ENCODE measurements around the gene TENM4. TPM values are rescaled to one million over a fixed set of nuclear protein-coding genes. Genes with fewer than 3 reads are reported as not detected.

Gene TENM4
- total RNA-seq, 2 donors from 2014 or later: 2.5 to 4.4 TPM

GRCh38 chr11:79425463-79425862 lies 15.4 kb downstream of the TENM4 start:
- no peak for DNase-seq
- intact Hi-C loops (cut with DNase I): no loop called here
- ATAC-seq: no peak

- intact Hi-C loops (cut with DNase I): no loop called here
- ATAC-seq (no peak), DNase-seq (no peak)
Observed at GRCh38 chr11:79423736-79424135, 17.1 kb downstream of the TENM4 start.

GRCh38 chr11:79422866-79423265 lies 18.0 kb downstream of the TENM4 start:
- DNase-seq (no peak), ATAC-seq (no peak)
- intact Hi-C loops (cut with DNase I): no loop called here

- ATAC-seq (no peak), DNase-seq (no peak)
- intact Hi-C loops (cut with DNase I): no loop called here
Observed at GRCh38 chr11:79421820-79422219, 19.0 kb downstream of the TENM4 start.

- no peak for ATAC-seq
- no peak for DNase-seq
- intact Hi-C loops (cut with DNase I): no loop called here
Observed at GRCh38 chr11:79419120-79419519, 21.7 kb downstream of the TENM4 start.

- DNase-seq (no peak), ATAC-seq (no peak)
- intact Hi-C loops (cut with DNase I): no loop called here
Observed at GRCh38 chr11:79418241-79418640, 22.6 kb downstream of the TENM4 start.

- ATAC-seq: no peak
- intact Hi-C loops (cut with DNase I): no loop called here
Observed at GRCh38 chr11:79417069-79417920, 23.5 kb downstream of the TENM4 start.

GRCh38 chr11:79415912-79416311 lies 24.9 kb downstream of the TENM4 start:
- no peak for DNase-seq
- intact Hi-C loops (cut with DNase I): no loop called here
- ATAC-seq: no peak

More at GRCh38 chr11:79417069-79417920, 23.5 kb downstream of the TENM4 start:
- DNase-seq: no peak

- DNase-seq (no peak), ATAC-seq (no peak)
- intact Hi-C loops (cut with DNase I): no loop called here
Observed at GRCh38 chr11:79415411-79415810, 25.4 kb downstream of the TENM4 start.

GRCh38 chr11:79414644-79415317 lies 26.0 kb downstream of the TENM4 start:
- intact Hi-C loops (cut with DNase I): no loop called here
- DNase-seq (no peak), ATAC-seq (peak in 1 of 2 donors; percentile 74)

GRCh38 chr11:79414041-79414440 lies 26.8 kb downstream of the TENM4 start:
- DNase-seq: no peak
- intact Hi-C loops (cut with DNase I): no loop called here
- ATAC-seq: no peak

- peak; percentile 97 to 98 for ATAC-seq
- DNase-seq: peak; percentile 79
- intact Hi-C loops (cut with DNase I): no loop called here
Observed at GRCh38 chr11:79413268-79413667, 27.6 kb downstream of the TENM4 start.

- ATAC-seq (no peak), DNase-seq (no peak)
- intact Hi-C loops (cut with DNase I): no loop called here
Observed at GRCh38 chr11:79412761-79413160, 28.1 kb downstream of the TENM4 start.

- ATAC-seq (no peak), DNase-seq (no peak)
- intact Hi-C loops (cut with DNase I): no loop called here
Observed at GRCh38 chr11:79409330-79409729, 31.5 kb downstream of the TENM4 start.

- ATAC-seq: no peak
- intact Hi-C loops (cut with DNase I): no loop called here
- DNase-seq: no peak
Observed at GRCh38 chr11:79406376-79406775, 34.5 kb downstream of the TENM4 start.

- DNase-seq: no peak
- intact Hi-C loops (cut with DNase I): no loop called here
- ATAC-seq: no peak
Observed at GRCh38 chr11:79404806-79405205, 36.0 kb downstream of the TENM4 start.

- ATAC-seq: peak; percentile 57 to 68
- intact Hi-C loops (cut with DNase I): no loop called here
- DNase-seq: no peak
Observed at GRCh38 chr11:79404325-79404724, 36.5 kb downstream of the TENM4 start.

- no peak for ATAC-seq
Observed at GRCh38 chr11:79403839-79404238, 37.0 kb downstream of the TENM4 start.

GRCh38 chr11:79402912-79403311 lies 37.9 kb downstream of the TENM4 start:
- intact Hi-C loops (cut with DNase I): no loop called here
- DNase-seq (no peak), ATAC-seq (no peak)

More at GRCh38 chr11:79403839-79404238, 37.0 kb downstream of the TENM4 start:
- intact Hi-C loops (cut with DNase I): no loop called here
- DNase-seq: no peak

- no peak for DNase-seq
- peak in 1 of 2 donors; percentile 40 for ATAC-seq
- intact Hi-C loops (cut with DNase I): no loop called here
Observed at GRCh38 chr11:79400717-79401330, 40.0 kb downstream of the TENM4 start.
